Breast epithelium (tissue), 3 donors: ENCODE results near the gene DUSP8.
A peak's percentile ranks its signal among the peaks of the same experiment; 100 is the strongest.

Experiments used
- POLR2A ChIP-seq: fragments of 450-650 bp; IDR thresholded peaks from one replicate; pipeline ENCODE4 v1.6.1; 2016; ENCODE audit warnings: antibody characterized with exemption, mild to moderate bottlenecking, moderate library complexity
- POLR2AphosphoS5 ChIP-seq, 3 donors: sonication (generic); formaldehyde crosslinking; IDR thresholded peaks; one replicate each; pipeline ENCODE4 v1.6.1; 2017; ENCODE audit warnings: antibody characterized with exemption in 3 of 3
- TF ChIP-seq, protein P1 (sequence below), 3 donors: fragments of 450-650 bp; IDR thresholded peaks; one replicate each; pipeline ENCODE4 v1.5.1; 2016 to 2017; ENCODE audit warnings: antibody characterized with exemption in 3 of 3, mild to moderate bottlenecking in 3 of 3, moderate library complexity in 3 of 3

DNA sequence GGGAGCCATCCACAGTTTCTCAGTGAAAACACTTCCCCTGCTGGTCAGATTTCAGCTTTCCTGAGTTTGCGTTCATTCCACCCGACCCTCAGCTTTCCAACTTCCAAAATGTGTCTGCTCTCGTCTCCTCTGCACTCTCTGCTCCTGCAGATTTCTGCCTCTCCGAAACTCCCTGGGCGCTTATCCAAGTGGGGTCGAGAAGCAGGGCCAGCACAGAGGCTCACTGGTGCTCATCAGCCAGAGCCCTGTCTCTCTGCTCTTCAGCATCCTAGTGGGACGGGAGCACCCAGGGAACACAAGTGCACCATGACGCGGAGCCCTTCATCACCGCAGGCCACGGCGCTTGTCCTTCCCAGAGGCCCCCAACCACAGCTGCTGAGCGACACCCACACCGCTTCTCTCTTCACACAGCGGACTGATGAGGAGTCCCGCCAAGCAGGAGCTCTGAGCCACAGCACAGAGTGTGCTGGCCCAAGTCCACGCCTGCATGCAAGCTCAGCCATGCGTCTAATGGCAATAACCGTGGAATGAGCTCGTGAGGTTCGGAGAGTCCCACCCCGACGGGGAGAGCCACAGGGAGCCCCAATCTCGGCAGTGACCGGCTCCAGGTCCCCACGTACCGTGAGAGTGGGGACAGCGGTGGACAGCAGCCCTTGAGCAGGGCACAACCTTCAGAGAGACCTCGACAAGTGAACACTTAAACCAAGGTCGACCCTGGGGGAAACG is 57.6 kb downstream of the DUSP8 start:
- TF ChIP-seq, protein P1, sequence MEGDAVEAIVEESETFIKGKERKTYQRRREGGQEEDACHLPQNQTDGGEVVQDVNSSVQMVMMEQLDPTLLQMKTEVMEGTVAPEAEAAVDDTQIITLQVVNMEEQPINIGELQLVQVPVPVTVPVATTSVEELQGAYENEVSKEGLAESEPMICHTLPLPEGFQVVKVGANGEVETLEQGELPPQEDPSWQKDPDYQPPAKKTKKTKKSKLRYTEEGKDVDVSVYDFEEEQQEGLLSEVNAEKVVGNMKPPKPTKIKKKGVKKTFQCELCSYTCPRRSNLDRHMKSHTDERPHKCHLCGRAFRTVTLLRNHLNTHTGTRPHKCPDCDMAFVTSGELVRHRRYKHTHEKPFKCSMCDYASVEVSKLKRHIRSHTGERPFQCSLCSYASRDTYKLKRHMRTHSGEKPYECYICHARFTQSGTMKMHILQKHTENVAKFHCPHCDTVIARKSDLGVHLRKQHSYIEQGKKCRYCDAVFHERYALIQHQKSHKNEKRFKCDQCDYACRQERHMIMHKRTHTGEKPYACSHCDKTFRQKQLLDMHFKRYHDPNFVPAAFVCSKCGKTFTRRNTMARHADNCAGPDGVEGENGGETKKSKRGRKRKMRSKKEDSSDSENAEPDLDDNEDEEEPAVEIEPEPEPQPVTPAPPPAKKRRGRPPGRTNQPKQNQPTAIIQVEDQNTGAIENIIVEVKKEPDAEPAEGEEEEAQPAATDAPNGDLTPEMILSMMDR (IDR thresholded peaks at IDR 0.05), result peak in 1 of 3 donors; percentile 15
- TF ChIP-seq POLR2AphosphoS5 (IDR thresholded peaks at IDR 0.05), result no peak
- no peak for TF ChIP-seq POLR2A
